ENCODE measurements around the gene PRM3.

PRM3 gene

DNA sequence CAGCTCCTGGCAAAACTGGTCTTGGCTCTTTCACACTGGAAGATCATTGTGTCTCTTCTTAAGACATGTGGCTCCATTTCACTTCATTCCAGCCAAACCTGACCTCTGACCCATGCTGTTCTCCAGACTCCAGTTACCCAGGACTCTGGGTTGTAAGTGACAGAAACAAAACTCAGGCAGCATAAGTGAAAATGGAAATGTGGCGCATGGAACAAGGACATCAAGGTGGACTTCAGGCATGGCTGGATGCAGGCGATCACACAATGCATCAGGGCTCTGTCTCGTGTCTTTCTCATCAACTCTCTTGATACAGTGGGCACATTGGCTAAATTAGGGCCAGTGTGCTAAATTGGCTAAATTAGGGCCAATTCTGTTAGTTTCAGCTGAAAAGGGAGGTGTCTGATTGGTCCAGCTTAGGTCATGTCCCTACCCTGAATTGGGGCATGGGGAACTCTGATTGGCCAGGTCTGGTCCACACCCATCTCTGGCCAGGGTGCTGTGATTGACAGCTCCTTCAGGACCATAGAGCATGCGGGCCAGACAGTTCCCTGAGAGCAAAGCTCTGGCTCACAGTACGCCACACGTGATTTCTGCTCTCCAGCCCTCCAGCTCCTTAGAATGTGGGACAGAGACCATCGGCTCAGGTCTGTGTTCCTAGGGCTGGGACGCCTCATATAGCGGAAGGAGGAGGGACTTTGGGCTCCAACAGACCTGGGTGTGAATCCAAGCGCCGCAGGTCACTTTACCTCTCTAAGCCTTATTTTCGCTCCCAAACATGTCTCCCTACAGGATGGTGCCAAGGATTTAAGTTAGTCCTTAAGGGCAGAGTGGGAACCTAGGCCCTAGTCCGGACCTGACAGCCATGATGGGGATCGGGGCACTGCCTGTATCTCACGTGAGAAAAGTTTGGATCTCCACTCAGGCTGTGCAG, 34.9 kb downstream of the PRM3 start:
- TF ChIP-seq, protein P1, sequence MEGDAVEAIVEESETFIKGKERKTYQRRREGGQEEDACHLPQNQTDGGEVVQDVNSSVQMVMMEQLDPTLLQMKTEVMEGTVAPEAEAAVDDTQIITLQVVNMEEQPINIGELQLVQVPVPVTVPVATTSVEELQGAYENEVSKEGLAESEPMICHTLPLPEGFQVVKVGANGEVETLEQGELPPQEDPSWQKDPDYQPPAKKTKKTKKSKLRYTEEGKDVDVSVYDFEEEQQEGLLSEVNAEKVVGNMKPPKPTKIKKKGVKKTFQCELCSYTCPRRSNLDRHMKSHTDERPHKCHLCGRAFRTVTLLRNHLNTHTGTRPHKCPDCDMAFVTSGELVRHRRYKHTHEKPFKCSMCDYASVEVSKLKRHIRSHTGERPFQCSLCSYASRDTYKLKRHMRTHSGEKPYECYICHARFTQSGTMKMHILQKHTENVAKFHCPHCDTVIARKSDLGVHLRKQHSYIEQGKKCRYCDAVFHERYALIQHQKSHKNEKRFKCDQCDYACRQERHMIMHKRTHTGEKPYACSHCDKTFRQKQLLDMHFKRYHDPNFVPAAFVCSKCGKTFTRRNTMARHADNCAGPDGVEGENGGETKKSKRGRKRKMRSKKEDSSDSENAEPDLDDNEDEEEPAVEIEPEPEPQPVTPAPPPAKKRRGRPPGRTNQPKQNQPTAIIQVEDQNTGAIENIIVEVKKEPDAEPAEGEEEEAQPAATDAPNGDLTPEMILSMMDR (IDR thresholded peaks at IDR 0.05): no peak

DNA sequence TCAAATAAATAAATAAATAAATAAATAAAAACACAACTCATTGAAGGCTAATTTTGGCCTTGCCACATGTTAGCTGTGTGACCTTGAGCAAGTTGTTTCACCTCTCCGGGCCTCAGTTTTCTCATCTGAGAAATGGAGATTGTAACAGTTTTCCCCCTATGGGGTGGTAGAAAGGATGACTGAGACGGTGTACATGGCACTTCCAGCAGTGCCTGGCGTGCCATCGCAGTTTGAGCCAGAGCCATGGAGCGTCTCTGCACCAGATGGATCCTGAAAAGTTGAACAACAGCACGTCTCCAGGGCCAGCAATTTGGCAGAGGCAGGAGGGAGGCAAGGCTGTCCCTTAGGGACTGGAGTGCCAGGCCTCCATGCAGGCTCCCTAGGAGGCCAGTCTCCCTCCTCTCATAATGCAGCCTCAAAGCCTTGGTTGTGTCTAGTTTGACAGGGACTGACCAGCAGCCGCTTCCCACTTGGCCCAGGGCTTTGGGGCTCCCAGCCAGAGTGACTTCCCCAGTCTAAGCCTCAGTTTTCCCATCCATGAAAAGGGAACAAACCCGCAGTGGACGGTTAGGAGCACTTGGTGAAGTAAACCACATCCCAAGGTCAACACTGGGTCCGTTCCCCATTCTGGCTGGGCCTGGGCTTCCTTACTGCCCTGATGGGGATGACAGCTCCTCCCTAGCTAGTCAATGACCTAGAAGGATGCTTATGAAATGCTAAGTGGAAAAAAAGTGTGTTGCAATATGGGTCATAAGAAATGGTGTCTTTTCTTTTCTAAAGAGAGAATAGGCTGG, 36.8 kb downstream of the PRM3 start:
- TF ChIP-seq, protein P1 (IDR thresholded peaks at IDR 0.05): no peak

DNA sequence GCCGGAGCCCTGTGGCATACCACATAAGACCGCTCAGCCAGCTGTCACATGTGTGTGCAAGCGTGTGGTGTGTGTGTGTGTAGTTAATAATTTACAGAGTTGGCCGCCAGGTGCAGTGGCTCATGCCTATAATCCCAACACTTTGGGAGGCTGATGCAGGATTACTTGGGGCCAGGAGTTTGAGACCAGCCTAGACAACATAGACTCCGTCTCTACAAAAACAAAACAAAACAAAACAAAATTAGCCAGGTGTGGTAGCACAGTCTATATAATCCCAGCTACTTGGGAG, 37.8 kb downstream of the PRM3 start:
- TF ChIP-seq, protein P1 (IDR thresholded peaks at IDR 0.05): no peak

DNA sequence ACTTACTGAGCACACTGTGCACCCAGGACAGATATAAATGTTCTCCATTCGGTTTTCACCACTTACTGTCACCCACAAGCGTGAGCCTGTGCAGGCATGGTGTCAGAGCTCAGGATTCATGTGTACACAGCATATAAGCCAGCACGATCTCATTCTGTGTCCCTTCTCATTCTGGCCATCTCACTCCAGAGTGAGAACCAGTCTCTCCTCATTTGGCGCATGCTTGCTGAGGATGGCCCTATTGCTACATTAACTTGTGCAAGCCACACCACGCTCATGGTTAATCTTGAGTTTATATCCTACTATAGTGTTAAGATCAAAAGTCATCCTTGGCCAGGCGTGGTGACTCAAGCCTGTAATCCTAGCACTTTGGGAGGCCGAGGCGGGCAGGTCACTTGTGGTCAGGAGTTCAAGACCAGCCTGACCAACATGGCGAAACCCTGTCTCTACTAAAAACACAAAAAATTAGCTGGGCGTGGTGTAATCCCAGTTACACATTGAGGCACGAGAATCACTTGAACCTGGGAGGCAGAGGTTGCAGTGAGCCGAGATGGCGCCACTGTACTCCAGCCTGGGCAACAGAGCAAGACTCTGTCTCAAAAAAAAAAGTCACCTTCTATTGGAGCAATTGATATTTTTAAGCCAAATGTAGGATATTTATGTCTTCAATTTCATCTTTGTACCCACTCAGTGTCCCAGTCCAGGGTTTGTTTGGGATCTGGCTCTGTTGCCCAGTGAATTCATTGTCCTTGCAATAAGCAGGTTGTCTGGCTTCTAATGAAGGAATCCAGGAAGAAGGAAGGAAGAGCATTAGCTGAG, 38.3 kb downstream of the PRM3 start:
- TF ChIP-seq, protein P1 (IDR thresholded peaks at IDR 0.05): no peak

DNA sequence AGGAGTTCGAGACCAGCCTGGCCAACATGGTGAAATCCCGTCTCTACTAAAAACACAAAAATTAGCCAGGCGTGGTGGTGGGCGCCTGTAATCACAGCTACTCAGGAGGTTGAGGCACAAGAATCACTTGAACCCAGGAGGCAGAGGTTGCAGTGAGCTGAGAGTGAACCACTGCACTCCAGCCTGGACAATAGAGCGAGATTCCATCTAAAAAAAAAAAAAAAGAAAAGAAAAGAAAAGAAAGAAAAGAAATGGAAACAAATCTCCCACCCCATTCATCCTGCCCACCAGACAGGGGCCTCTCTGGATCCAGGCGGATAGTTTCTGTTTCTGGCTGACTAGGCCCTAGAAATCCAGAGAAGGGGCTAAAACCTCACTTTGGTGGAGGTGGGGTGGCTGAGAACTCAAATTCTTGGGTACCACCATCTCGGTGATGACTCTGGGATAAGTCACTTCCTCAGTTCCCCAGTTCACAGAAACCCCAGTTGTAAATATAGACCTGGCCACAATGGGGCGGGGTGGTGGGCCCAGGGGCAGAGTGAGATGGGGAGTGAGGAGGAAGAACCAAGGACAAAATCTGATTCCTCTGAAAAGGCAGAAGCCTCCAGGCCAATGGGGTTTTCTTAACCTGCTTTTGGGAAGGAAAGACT, 39.6 kb downstream of the PRM3 start:
- TF ChIP-seq, protein P1 (IDR thresholded peaks at IDR 0.05): no peak

DNA sequence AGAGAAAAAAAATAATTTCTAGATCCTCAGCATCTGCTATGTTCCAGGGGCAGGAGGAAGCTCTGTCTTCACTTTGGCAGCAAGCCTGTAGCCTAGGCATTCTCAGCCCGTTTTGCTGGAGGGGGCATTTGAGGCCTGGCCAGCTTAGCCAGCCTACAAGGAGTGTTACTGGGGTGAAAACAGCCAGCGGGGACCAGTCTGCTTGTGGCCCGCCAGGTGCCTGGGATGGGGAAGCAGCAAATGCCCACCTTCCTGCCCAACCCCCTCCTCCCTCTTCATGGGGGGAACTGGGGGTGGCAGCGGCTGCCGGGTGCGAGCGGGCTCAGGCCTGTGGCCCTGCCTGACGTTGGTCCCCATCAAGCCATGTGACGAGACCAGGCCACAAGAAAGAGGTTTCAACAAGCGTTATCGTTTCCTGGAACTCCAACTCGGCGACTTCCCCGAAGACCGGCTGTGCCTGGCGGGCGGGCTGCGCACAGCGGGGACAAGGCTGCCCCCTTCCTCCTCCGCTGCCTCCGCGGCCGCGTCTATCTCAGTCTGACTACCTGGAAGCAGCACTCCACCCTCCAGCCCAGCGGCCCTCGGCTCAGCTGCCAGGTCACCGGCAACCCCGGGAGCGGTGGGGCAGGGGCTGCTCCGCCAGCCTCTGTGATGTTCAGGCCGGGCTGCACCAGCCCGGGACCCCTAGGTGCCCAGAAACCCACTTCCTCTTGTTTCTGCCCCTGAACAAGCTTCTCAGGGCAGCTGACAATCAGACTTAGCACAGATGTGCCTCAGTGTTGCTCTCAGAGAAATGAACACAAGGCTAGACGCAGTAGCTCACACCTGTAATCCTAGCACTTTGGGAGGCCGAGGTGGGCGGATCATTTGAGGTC, 40.3 kb downstream of the PRM3 start:
- TF ChIP-seq, protein P1 (IDR thresholded peaks at IDR 0.05): no peak
